ENCODE data around the gene MTOR.
"Not testable (repeated sequence)": the region's sequence is repeated elsewhere in the genome, so short reads cannot be mapped to it uniquely, and the experiment has no call there.

DNA sequence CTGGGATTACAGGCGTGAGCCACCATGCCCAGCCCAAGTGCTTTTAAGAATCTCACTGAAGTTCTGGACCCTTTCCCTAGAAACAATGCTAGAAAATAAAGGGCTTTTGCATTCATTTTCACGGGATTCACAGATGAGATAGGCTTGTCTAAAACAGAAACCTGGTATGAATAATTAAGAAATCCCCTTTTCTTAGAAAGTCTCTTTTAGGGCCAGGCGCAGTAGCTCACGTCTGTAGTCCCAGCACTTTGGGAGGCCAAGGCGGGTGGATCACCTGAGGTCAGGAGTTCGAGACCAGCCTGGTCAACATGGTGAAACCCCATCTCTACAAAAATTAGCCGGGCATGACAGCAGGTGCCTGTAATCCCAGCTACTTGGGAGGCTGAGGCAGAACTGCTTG lies 189.0 kb downstream of the MTOR start:
- not testable (repeated sequence) for TF ChIP-seq EZH2 (IDR thresholded peaks at IDR 0.05; ENCODE audit: low read length, unreplicated experiment); EZH2phosphoT487 (IDR thresholded peaks at IDR 0.05; ENCODE audit: borderline replicate concordance, low read length)
- TF ChIP-seq, protein P1, sequence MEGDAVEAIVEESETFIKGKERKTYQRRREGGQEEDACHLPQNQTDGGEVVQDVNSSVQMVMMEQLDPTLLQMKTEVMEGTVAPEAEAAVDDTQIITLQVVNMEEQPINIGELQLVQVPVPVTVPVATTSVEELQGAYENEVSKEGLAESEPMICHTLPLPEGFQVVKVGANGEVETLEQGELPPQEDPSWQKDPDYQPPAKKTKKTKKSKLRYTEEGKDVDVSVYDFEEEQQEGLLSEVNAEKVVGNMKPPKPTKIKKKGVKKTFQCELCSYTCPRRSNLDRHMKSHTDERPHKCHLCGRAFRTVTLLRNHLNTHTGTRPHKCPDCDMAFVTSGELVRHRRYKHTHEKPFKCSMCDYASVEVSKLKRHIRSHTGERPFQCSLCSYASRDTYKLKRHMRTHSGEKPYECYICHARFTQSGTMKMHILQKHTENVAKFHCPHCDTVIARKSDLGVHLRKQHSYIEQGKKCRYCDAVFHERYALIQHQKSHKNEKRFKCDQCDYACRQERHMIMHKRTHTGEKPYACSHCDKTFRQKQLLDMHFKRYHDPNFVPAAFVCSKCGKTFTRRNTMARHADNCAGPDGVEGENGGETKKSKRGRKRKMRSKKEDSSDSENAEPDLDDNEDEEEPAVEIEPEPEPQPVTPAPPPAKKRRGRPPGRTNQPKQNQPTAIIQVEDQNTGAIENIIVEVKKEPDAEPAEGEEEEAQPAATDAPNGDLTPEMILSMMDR (conservative IDR thresholded peaks at IDR 0.05; ENCODE audit: low read depth, low read length), result not testable (repeated sequence)
